WTC11 (cell line): ENCODE measurements around the gene EPSTI1. TPM values are rescaled to one million over a fixed set of nuclear protein-coding genes. Genes with fewer than 3 reads are reported as not detected.

Experiments used
- ATAC-seq: fragments of 200-7000 bp; cut with Tn5 transposase; 2 replicates; pipeline ENCODE4 v1.10.0; 2021; ENCODE audit warnings: mild to moderate bottlenecking, moderate library complexity
- CTCF ChIA-PET: fragments of 300-600 bp; sonication (Branson Sonifier 250); formaldehyde crosslinking; loops from one replicate; lab custom pipeline; 2021; ENCODE audit warnings: antibody characterized with exemption; lab: Charles Lee
- POLR2A ChIA-PET: fragments of 350-600 bp; sonication (Branson Sonifier 250); formaldehyde crosslinking; loops from one replicate; lab custom pipeline; 2021; ENCODE audit warnings: antibody characterized with exemption; lab: Charles Lee
- DNase-seq: peaks from one replicate; pipeline ENCODE4 v3.0.0; 2021; ENCODE audit warnings: low spot score
- H3K27ac Mint-ChIP-seq: 2 replicates; pipeline ENCODE4 v1.8.0; 2021; ENCODE audit warnings: mixed read lengths
- H3K27me3 Mint-ChIP-seq: 2 replicates; pipeline ENCODE4 v1.8.0; 2021; ENCODE audit warnings: low read depth, mild to moderate bottlenecking, moderate library complexity, mixed read lengths
- H3K36me3 Mint-ChIP-seq: 2 replicates; pipeline ENCODE4 v1.8.0; 2021; ENCODE audit warnings: mixed read lengths
- H3K4me1 Mint-ChIP-seq: 2 replicates; pipeline ENCODE4 v1.8.0; 2022; ENCODE audit warnings: mixed read lengths
- H3K4me3 Mint-ChIP-seq: 2 replicates; pipeline ENCODE4 v1.8.0; 2021; ENCODE audit warnings: mild to moderate bottlenecking, moderate library complexity, mixed read lengths
- H3K9me3 Mint-ChIP-seq: 2 replicates; pipeline ENCODE4 v1.8.0; 2021; ENCODE audit warnings: mixed read lengths
- ATF6 ChIP-seq: sonication (generic); formaldehyde crosslinking; IDR thresholded peaks from 2 replicates; pipeline ENCODE4 v1.8.1; 2023; ENCODE audit warnings: mild to moderate bottlenecking, missing genetic modification reagents
- E2F5 ChIP-seq: sonication (generic); formaldehyde crosslinking; IDR thresholded peaks from 2 replicates; pipeline ENCODE4 v1.8.1; 2022; ENCODE audit warnings: mild to moderate bottlenecking, moderate library complexity, missing genetic modification reagents
- GTF2I ChIP-seq: fragments of 250-450 bp; sonication (Bioruptor Pico); conservative IDR thresholded peaks from 2 replicates; pipeline ENCODE4 v1.4.0; 2021; ENCODE audit warnings: mild to moderate bottlenecking
- MXD4 ChIP-seq: fragments of 250-450 bp; sonication (Bioruptor Pico); IDR thresholded peaks from 2 replicates; pipeline ENCODE4 v1.8.0; 2021; ENCODE audit warnings: mild to moderate bottlenecking, moderate library complexity, borderline replicate concordance
- NFE2L1 ChIP-seq: sonication (generic); formaldehyde crosslinking; IDR thresholded peaks from 2 replicates; pipeline ENCODE4 v1.8.1; 2023; ENCODE audit warnings: missing genetic modification reagents
- STAT6 ChIP-seq: sonication (generic); formaldehyde crosslinking; conservative IDR thresholded peaks from 2 replicates; pipeline ENCODE4 v1.8.1; 2023; ENCODE audit warnings: mild to moderate bottlenecking, low read depth, missing genetic modification reagents, moderate library complexity
- ZNF219 ChIP-seq: sonication (generic); formaldehyde crosslinking; IDR thresholded peaks from 2 replicates; pipeline ENCODE4 v1.8.0; 2023; ENCODE audit warnings: missing genetic modification reagents, mild to moderate bottlenecking, borderline replicate concordance
- ZNF263 ChIP-seq: sonication (generic); formaldehyde crosslinking; IDR thresholded peaks from 2 replicates; pipeline ENCODE4 v1.8.1; 2022; ENCODE audit warnings: low read depth, mild to moderate bottlenecking, moderate library complexity, missing genetic modification reagents
- ZNF281 ChIP-seq: sonication (generic); formaldehyde crosslinking; IDR thresholded peaks from 2 replicates; pipeline ENCODE4 v1.8.0; 2023; ENCODE audit warnings: mild to moderate bottlenecking, missing genetic modification reagents
- ZNF671 ChIP-seq: fragments of 250-450 bp; sonication (Bioruptor Pico); IDR thresholded peaks from 2 replicates; pipeline ENCODE4 v1.8.0; 2021; ENCODE audit warnings: mild to moderate bottlenecking
- total RNA-seq: library from RNA; stranded (reverse); gene quantifications from 3 replicates; pipeline ENCODE4 v1.2.3, GENCODE V29; 2021

The EPSTI1 gene
- total RNA-seq, 1 experiment from 2014 or later, result 2.1 TPM

GRCh38 chr13:43036351-43037250 lies 44.6 kb upstream of the EPSTI1 start:
- H3K4me3 Mint-ChIP-seq, result no peak overlapping the region
- H3K27ac Mint-ChIP-seq, result no peak overlapping the region
- peaks cover 8% of the 10 kb centered on the region for H3K36me3 Mint-ChIP-seq
- DNase-seq (no peak), ATAC-seq (peak; percentile 66)
- no peak for TF ChIP-seq STAT6 (CRISPR knock-in tag)
- TF ChIP-seq ZNF671 (CRISPR knock-in tag), result no peak
- no peak for TF ChIP-seq NFE2L1 (CRISPR knock-in tag)
- no peaks in the 10 kb centered on the region for H3K27me3 Mint-ChIP-seq
- CTCF ChIA-PET, result interaction anchor here (0.7 kb wide), 1 partner anchor 123 kb away, joined by 3 read pairs; no protein-coding TSS in a partner anchor
- POLR2A ChIA-PET, result no interaction called here
- H3K4me1 Mint-ChIP-seq, result peaks cover 26% of the 10 kb centered on the region
- no peaks in the 10 kb centered on the region; the same call in 1 of the 2 replicates for H3K9me3 Mint-ChIP-seq

- no peak overlapping the region for H3K4me3 Mint-ChIP-seq
- TF ChIP-seq ZNF281 (CRISPR knock-in tag), result no peak
- TF ChIP-seq MXD4 (CRISPR knock-in tag), result no peak
- no peak for TF ChIP-seq ATF6
- no peak for DNase-seq
- no peaks in the 10 kb centered on the region for H3K27me3 Mint-ChIP-seq
- no peak overlapping the region for H3K27ac Mint-ChIP-seq
- ChIA-PET CTCF (no interaction called here), POLR2A (no interaction called here)
- H3K9me3 Mint-ChIP-seq, result no peaks in the 10 kb centered on the region
- ATAC-seq, result no peak
- H3K36me3 Mint-ChIP-seq, result peaks cover 12% of the 10 kb centered on the region
- peaks cover 10% of the 10 kb centered on the region for H3K4me1 Mint-ChIP-seq
These were observed 41.0 kb upstream of the EPSTI1 start for GRCh38 chr13:43033038-43033437.

GRCh38 chr13:43031881-43032280 lies 39.8 kb upstream of the EPSTI1 start:
- TF ChIP-seq ZNF263 (CRISPR knock-in tag) (no peak), E2F5 (CRISPR knock-in tag) (no peak), ZNF219 (no peak), GTF2I (CRISPR knock-in tag) (no peak)
- H3K27me3 Mint-ChIP-seq, result no peaks in the 10 kb centered on the region
- no peak overlapping the region for H3K4me3 Mint-ChIP-seq
- no peaks in the 10 kb centered on the region for H3K9me3 Mint-ChIP-seq
- no peak overlapping the region for H3K27ac Mint-ChIP-seq
- ATAC-seq, result no peak
- H3K36me3 Mint-ChIP-seq, result peaks cover 13% of the 10 kb centered on the region
- CTCF ChIA-PET, result no interaction called here
- H3K4me1 Mint-ChIP-seq, result peaks cover 6% of the 10 kb centered on the region
- DNase-seq, result no peak
- POLR2A ChIA-PET, result no interaction called here
